KMS-11 (cell line): Measurements from ENCODE around the gene CDC42.

Experiments used
- H2AFZ ChIP-seq: fragments of 200-600 bp; sonication (generic); 2 replicates; pipeline ENCODE4 v1.6.1; 2016; ENCODE audit warnings: antibody characterized with exemption, mixed run types, low read depth
- H3K27ac ChIP-seq: fragments of 200-600 bp; sonication (generic); 2 replicates; pipeline ENCODE4 v1.6.1; 2016; ENCODE audit warnings: mild to moderate bottlenecking, mixed run types
- H3K27me3 ChIP-seq: fragments of 200-600 bp; sonication (generic); 2 replicates; pipeline ENCODE4 v1.6.1; 2017; ENCODE audit warnings: mild to moderate bottlenecking, low read depth, mixed run types, moderate library complexity; ENCODE audit not compliant: insufficient read depth
- H3K36me3 ChIP-seq: fragments of 200-600 bp; sonication (generic); 2 replicates; pipeline ENCODE4 v1.6.1; 2017; ENCODE audit warnings: mild to moderate bottlenecking, mixed run types; ENCODE audit not compliant: insufficient read depth
- H3K4me1 ChIP-seq: fragments of 200-600 bp; sonication (generic); 2 replicates; pipeline ENCODE4 v1.6.1; 2016; ENCODE audit warnings: mild to moderate bottlenecking, low read depth, mixed run types; ENCODE audit not compliant: poor library complexity, severe bottlenecking
- H3K4me2 ChIP-seq: fragments of 200-600 bp; sonication (generic); 2 replicates; pipeline ENCODE4 v1.7.0; 2016; ENCODE audit warnings: mild to moderate bottlenecking, mixed run types
- H3K4me3 ChIP-seq: fragments of 200-600 bp; sonication (generic); IDR thresholded peaks from 2 replicates; pipeline ENCODE4 v1.6.1; 2017; ENCODE audit warnings: low read depth, low read length, mixed read lengths; ENCODE audit not compliant: insufficient read depth
- H3K79me2 ChIP-seq: fragments of 200-600 bp; sonication (generic); 2 replicates; pipeline ENCODE4 v1.6.1; 2016; ENCODE audit warnings: low read depth, mixed run types; ENCODE audit not compliant: insufficient read depth
- H3K9ac ChIP-seq: fragments of 200-600 bp; sonication (generic); 2 replicates; pipeline ENCODE4 v1.6.1; 2016; ENCODE audit warnings: mild to moderate bottlenecking, mixed run types
- H4K20me1 ChIP-seq: fragments of 200-600 bp; sonication (generic); 2 replicates; pipeline ENCODE4 v1.6.1; 2016; ENCODE audit warnings: mild to moderate bottlenecking, mixed run types; ENCODE audit not compliant: insufficient read depth
- CTCF ChIP-seq: fragments of 200-600 bp; sonication (generic); conservative IDR thresholded peaks from 2 replicates; pipeline ENCODE4 v1.6.1; 2017; ENCODE audit warnings: low read depth, mild to moderate bottlenecking, antibody characterized with exemption, low read length, moderate library complexity, mixed read lengths

The CDC42 gene

GRCh38 chr1:22078133-22078532, 25.6 kb downstream of the CDC42 start:
- H3K4me1 ChIP-seq: peaks cover 16% of the 10 kb centered on the region
- no peak overlapping the region for H3K27ac ChIP-seq
- no peak for TF ChIP-seq CTCF
- H4K20me1 ChIP-seq: peaks cover 47% of the 10 kb centered on the region
- no peaks in the 10 kb centered on the region for H3K27me3 ChIP-seq
- H3K9ac ChIP-seq: no peak overlapping the region
- H2AFZ ChIP-seq: no peak overlapping the region
- no peak overlapping the region for H3K4me3 ChIP-seq
- H3K4me2 ChIP-seq: no peak overlapping the region
- H3K79me2 ChIP-seq: peaks cover 87% of the 10 kb centered on the region
- H3K36me3 ChIP-seq: no peaks in the 10 kb centered on the region

GRCh38 chr1:22080191-22080590, 27.7 kb downstream of the CDC42 start:
- Histone ChIP-seq H4K20me1 (peaks cover 36% of the 10 kb centered on the region), H3K4me3 (no peak overlapping the region), H2AFZ (no peak overlapping the region), H3K27ac (no peak overlapping the region), H3K36me3 (no peaks in the 10 kb centered on the region), H3K4me1 (peaks cover 5% of the 10 kb centered on the region), H3K4me2 (no peak overlapping the region), H3K27me3 (no peaks in the 10 kb centered on the region), H3K9ac (no peak overlapping the region), H3K79me2 (peaks cover 82% of the 10 kb centered on the region)
- no peak for TF ChIP-seq CTCF

GRCh38 chr1:22088331-22088730, 35.8 kb downstream of the CDC42 start:
- Histone ChIP-seq H2AFZ (no peak overlapping the region), H3K4me3 (no peak overlapping the region), H3K27ac (no peak overlapping the region), H4K20me1 (peaks cover 33% of the 10 kb centered on the region), H3K9ac (no peak overlapping the region), H3K36me3 (peaks cover 12% of the 10 kb centered on the region; the same call in 1 of the 2 replicates), H3K79me2 (peaks cover 70% of the 10 kb centered on the region), H3K4me2 (no peak overlapping the region), H3K4me1 (peaks cover 27% of the 10 kb centered on the region), H3K27me3 (no peaks in the 10 kb centered on the region)
- no peak for TF ChIP-seq CTCF

GRCh38 chr1:22089134-22089571, 36.6 kb downstream of the CDC42 start:
- no peak overlapping the region for H3K4me2 ChIP-seq
- no peak for TF ChIP-seq CTCF

More at GRCh38 chr1:22089134-22089571, 36.6 kb downstream of the CDC42 start:
- no peak overlapping the region for H3K4me3 ChIP-seq
- H3K4me1 ChIP-seq: peaks cover 27% of the 10 kb centered on the region
- no peak overlapping the region for H3K27ac ChIP-seq
- H4K20me1 ChIP-seq: peaks cover 28% of the 10 kb centered on the region
- no peak overlapping the region for H3K9ac ChIP-seq
- H2AFZ ChIP-seq: no peak overlapping the region
- peaks cover 12% of the 10 kb centered on the region; the same call in 1 of the 2 replicates for H3K36me3 ChIP-seq
- H3K79me2 ChIP-seq: peaks cover 64% of the 10 kb centered on the region
- no peaks in the 10 kb centered on the region for H3K27me3 ChIP-seq
